ENCODE results near the gene TECPR2.
"Not testable (repeated sequence)": the region's sequence is repeated elsewhere in the genome, so short reads cannot be mapped to it uniquely, and the experiment has no call there.

Gene TECPR2

GRCh38 chr14:102544046-102544746 lies 181.5 kb downstream of the TECPR2 start:
- no peaks in the 10 kb centered on the region for H3K36me3 Mint-ChIP-seq (ENCODE audit: low read depth)
- no peak overlapping the region for H3K4me3 Mint-ChIP-seq
- H3K4me1 Mint-ChIP-seq (ENCODE audit: low read depth), result peaks cover 7% of the 10 kb centered on the region
- H3K27me3 Mint-ChIP-seq, result peaks cover 38% of the 10 kb centered on the region
- H3K9me3 Mint-ChIP-seq, result no peaks in the 10 kb centered on the region
- no peak overlapping the region for H3K27ac Mint-ChIP-seq
- DNase-seq, result no peak

- peaks cover 7% of the 10 kb centered on the region for H3K4me1 Mint-ChIP-seq (ENCODE audit: low read depth)
- DNase-seq, result peak; percentile 50
- no peaks in the 10 kb centered on the region for H3K36me3 Mint-ChIP-seq (ENCODE audit: low read depth)
- no peak overlapping the region for H3K27ac Mint-ChIP-seq
- no peak overlapping the region for H3K4me3 Mint-ChIP-seq
- H3K9me3 Mint-ChIP-seq, result no peaks in the 10 kb centered on the region
- peaks cover 38% of the 10 kb centered on the region for H3K27me3 Mint-ChIP-seq
Observed at GRCh38 chr14:102544747-102545460, 182.2 kb downstream of the TECPR2 start.

- no peak overlapping the region for H3K27ac Mint-ChIP-seq
- H3K27me3 Mint-ChIP-seq, result peaks cover 38% of the 10 kb centered on the region
- DNase-seq, result no peak
- H3K36me3 Mint-ChIP-seq (ENCODE audit: low read depth), result no peaks in the 10 kb centered on the region
- no peaks in the 10 kb centered on the region for H3K9me3 Mint-ChIP-seq
- H3K4me1 Mint-ChIP-seq (ENCODE audit: low read depth), result peaks cover 7% of the 10 kb centered on the region
- H3K4me3 Mint-ChIP-seq, result no peak overlapping the region
Observed at GRCh38 chr14:102545461-102546265, 182.9 kb downstream of the TECPR2 start.

- Mint-ChIP-seq H3K4me1 (ENCODE audit: low read depth) (peaks cover 14% of the 10 kb centered on the region), H3K4me3 (no peak overlapping the region), H3K9me3 (no peaks in the 10 kb centered on the region), H3K36me3 (ENCODE audit: low read depth) (no peaks in the 10 kb centered on the region), H3K27ac (no peak overlapping the region), H3K27me3 (peaks cover 30% of the 10 kb centered on the region)
- no peak for DNase-seq
Observed at GRCh38 chr14:102548616-102549240, 186.0 kb downstream of the TECPR2 start.

GRCh38 chr14:102550927-102551401 lies 188.2 kb downstream of the TECPR2 start:
- DNase-seq; H3K9me3 Mint-ChIP-seq; H3K4me3 Mint-ChIP-seq; H3K36me3 Mint-ChIP-seq (ENCODE audit: low read depth); H3K27ac Mint-ChIP-seq: not testable (repeated sequence)
- Mint-ChIP-seq H3K4me1 (ENCODE audit: low read depth) (peaks cover 11% of the 10 kb centered on the region), H3K27me3 (peaks cover 15% of the 10 kb centered on the region)
